ENCODE measurements around the gene MEIS1. TPM values are rescaled to one million over a fixed set of nuclear protein-coding genes. Genes with fewer than 3 reads are reported as not detected.
A peak's percentile ranks its signal among the peaks of the same experiment; 100 is the strongest.

MEIS1 gene
- total and polyA plus RNA-seq, 2 experiments from 2014 or later = 0.16 to 0.28 TPM

DNA sequence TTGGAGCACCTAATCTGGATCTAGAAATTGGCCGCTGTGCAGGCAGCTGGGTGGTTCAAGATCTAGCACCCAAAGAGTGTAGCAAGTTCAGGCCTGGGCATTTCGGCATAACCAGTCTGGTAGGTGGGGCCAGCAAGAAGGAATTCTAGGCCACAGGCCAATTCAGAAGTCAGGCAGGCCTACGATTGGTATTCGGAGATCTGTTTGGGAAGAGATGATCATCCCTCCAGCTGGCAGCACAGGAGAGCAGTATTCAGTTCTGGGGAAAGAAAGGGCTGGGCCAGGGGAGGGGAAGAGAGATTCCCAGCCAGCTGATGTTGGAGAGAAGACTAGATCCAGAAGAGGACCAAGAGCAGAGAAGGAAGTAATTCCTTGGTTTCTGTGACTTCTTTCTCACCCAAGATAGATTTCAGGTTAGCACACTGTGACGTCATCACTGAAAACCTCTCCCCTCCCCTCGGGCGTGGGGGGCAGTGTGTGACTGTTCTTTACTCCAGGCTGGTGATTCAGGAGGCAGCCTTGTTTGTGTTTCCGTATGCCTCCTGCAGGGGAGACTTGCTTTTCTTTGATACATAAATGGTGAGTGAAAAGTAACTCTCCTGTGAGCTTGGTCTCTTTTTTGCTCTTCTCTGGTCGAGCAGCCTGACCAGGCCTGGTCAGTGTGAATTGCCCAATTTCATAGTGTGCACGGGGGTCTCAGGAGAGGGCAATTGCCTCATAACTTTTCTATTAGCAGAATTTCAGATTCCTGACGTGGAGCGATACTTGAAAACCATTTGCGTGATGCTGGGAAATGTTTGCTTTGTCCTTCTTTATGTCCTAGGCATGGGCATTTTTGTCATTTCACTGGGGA, 61.1 kb downstream of the MEIS1 start:
- Mint-ChIP-seq H3K9me3 (no peaks in the 10 kb centered on the region), H3K4me3 (no peak overlapping the region; the same call in 2 of the 3 replicates), H3K4me1 (peaks cover 36% of the 10 kb centered on the region), H3K27me3 (ENCODE audit: insufficient read depth, low read depth, poor library complexity) (peaks cover 8% of the 10 kb centered on the region), H3K27ac (no peak overlapping the region), H3K36me3 (ENCODE audit: low read depth) (no peaks in the 10 kb centered on the region)
- H2AFZ ChIP-seq = no peak overlapping the region
- no peaks in the 10 kb centered on the region for H3K36me3 ChIP-seq (ENCODE audit: insufficient read depth)
- no peaks in the 10 kb centered on the region; the same call in 1 of the 2 replicates for H3K27me3 ChIP-seq (ENCODE audit: insufficient read depth)
- DNase-seq (ENCODE audit: low spot score) = peak; percentile 64
- H4K20me1 ChIP-seq (replicated peaks; ENCODE audit: insufficient read depth) = no peaks in the 10 kb centered on the region
- H3K27ac ChIP-seq (ENCODE audit: low read depth) = no peak overlapping the region
- H3K4me2 ChIP-seq = 0 out of 2 replicates have a peak overlapping the region, but pooled peaks have one; percentile 15
- H3K4me3 ChIP-seq = no peak overlapping the region
- no peaks in the 10 kb centered on the region for H3K9me2 ChIP-seq (ENCODE audit: insufficient read depth)
- ATAC-seq = peak; percentile 59
- TF ChIP-seq, protein P1, sequence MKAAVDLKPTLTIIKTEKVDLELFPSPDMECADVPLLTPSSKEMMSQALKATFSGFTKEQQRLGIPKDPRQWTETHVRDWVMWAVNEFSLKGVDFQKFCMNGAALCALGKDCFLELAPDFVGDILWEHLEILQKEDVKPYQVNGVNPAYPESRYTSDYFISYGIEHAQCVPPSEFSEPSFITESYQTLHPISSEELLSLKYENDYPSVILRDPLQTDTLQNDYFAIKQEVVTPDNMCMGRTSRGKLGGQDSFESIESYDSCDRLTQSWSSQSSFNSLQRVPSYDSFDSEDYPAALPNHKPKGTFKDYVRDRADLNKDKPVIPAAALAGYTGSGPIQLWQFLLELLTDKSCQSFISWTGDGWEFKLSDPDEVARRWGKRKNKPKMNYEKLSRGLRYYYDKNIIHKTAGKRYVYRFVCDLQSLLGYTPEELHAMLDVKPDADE (IDR thresholded peaks at IDR 0.05) = no peak
- TF ChIP-seq, protein P2, sequence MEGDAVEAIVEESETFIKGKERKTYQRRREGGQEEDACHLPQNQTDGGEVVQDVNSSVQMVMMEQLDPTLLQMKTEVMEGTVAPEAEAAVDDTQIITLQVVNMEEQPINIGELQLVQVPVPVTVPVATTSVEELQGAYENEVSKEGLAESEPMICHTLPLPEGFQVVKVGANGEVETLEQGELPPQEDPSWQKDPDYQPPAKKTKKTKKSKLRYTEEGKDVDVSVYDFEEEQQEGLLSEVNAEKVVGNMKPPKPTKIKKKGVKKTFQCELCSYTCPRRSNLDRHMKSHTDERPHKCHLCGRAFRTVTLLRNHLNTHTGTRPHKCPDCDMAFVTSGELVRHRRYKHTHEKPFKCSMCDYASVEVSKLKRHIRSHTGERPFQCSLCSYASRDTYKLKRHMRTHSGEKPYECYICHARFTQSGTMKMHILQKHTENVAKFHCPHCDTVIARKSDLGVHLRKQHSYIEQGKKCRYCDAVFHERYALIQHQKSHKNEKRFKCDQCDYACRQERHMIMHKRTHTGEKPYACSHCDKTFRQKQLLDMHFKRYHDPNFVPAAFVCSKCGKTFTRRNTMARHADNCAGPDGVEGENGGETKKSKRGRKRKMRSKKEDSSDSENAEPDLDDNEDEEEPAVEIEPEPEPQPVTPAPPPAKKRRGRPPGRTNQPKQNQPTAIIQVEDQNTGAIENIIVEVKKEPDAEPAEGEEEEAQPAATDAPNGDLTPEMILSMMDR (conservative IDR thresholded peaks at IDR 0.05; ENCODE audit: low read depth in 2 of 2) = peak in 1 of 2 experiments; percentile 20; a peak in 1 of 4 replicates
- TF ChIP-seq CREB1 (CRISPR knock-in tag; IDR thresholded peaks at IDR 0.05; ENCODE audit: low read depth) (peak; percentile 94), ZNF114 (CRISPR knock-in tag; IDR thresholded peaks at IDR 0.05) (no peak), EZH2 (IDR thresholded peaks at IDR 0.05; ENCODE audit: low read depth, unreplicated experiment) (no peak)
- TF ChIP-seq, protein P3, sequence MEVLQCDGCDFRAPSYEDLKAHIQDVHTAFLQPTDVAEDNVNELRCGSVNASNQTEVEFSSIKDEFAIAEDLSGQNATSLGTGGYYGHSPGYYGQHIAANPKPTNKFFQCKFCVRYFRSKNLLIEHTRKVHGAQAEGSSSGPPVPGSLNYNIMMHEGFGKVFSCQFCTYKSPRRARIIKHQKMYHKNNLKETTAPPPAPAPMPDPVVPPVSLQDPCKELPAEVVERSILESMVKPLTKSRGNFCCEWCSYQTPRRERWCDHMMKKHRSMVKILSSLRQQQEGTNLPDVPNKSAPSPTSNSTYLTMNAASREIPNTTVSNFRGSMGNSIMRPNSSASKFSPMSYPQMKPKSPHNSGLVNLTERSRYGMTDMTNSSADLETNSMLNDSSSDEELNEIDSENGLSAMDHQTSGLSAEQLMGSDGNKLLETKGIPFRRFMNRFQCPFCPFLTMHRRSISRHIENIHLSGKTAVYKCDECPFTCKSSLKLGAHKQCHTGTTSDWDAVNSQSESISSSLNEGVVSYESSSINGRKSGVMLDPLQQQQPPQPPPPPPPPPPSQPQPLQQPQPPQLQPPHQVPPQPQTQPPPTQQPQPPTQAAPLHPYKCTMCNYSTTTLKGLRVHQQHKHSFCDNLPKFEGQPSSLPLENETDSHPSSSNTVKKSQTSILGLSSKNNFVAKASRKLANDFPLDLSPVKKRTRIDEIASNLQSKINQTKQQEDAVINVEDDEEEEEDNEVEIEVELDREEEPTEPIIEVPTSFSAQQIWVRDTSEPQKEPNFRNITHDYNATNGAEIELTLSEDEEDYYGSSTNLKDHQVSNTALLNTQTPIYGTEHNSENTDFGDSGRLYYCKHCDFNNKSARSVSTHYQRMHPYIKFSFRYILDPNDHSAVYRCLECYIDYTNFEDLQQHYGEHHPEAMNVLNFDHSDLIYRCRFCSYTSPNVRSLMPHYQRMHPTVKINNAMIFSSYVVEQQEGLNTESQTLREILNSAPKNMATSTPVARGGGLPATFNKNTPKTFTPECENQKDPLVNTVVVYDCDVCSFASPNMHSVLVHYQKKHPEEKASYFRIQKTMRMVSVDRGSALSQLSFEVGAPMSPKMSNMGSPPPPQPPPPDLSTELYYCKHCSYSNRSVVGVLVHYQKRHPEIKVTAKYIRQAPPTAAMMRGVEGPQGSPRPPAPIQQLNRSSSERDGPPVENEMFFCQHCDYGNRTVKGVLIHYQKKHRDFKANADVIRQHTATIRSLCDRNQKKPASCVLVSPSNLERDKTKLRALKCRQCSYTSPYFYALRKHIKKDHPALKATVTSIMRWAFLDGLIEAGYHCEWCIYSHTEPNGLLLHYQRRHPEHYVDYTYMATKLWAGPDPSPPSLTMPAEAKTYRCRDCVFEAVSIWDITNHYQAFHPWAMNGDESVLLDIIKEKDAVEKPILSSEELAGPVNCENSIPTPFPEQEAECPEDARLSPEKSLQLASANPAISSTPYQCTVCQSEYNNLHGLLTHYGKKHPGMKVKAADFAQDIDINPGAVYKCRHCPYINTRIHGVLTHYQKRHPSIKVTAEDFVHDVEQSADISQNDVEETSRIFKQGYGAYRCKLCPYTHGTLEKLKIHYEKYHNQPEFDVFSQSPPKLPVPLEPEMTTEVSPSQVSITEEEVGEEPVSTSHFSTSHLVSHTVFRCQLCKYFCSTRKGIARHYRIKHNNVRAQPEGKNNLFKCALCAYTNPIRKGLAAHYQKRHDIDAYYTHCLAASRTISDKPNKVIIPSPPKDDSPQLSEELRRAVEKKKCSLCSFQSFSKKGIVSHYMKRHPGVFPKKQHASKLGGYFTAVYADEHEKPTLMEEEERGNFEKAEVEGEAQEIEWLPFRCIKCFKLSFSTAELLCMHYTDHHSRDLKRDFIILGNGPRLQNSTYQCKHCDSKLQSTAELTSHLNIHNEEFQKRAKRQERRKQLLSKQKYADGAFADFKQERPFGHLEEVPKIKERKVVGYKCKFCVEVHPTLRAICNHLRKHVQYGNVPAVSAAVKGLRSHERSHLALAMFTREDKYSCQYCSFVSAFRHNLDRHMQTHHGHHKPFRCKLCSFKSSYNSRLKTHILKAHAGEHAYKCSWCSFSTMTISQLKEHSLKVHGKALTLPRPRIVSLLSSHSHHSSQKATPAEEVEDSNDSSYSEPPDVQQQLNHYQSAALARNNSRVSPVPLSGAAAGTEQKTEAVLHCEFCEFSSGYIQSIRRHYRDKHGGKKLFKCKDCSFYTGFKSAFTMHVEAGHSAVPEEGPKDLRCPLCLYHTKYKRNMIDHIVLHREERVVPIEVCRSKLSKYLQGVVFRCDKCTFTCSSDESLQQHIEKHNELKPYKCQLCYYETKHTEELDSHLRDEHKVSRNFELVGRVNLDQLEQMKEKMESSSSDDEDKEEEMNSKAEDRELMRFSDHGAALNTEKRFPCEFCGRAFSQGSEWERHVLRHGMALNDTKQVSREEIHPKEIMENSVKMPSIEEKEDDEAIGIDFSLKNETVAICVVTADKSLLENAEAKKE (CRISPR knock-in tag; IDR thresholded peaks at IDR 0.05) = no peak
- H3K79me2 ChIP-seq (replicated peaks; ENCODE audit: insufficient read depth) = no peaks in the 10 kb centered on the region
- H3F3A ChIP-seq (replicated peaks; ENCODE audit: low read depth) = no peaks in the 10 kb centered on the region
- H3K4me1 ChIP-seq (ENCODE audit: insufficient read depth) = peaks cover 28% of the 10 kb centered on the region
